H9 (cell line): ENCODE measurements around the gene INAFM1. TPM values are rescaled to one million over a fixed set of nuclear protein-coding genes. Genes with fewer than 3 reads are reported as not detected.

Source experiments
- DNase-seq: peaks from one replicate; pipeline ENCODE4 v3.0.0-alpha.2; 2017
- H2AFZ ChIP-seq: one replicate; pipeline ENCODE4 v1.6.1; 2013; ENCODE audit warnings: mild to moderate bottlenecking, low read length, control low read depth, moderate library complexity
- H2AK5ac ChIP-seq: 2 replicates; pipeline ENCODE4 v1.6.1; 2013; ENCODE audit warnings: low read length, control low read depth, mixed read lengths; ENCODE audit not compliant: insufficient read length
- H2BK120ac ChIP-seq: one replicate; pipeline ENCODE4 v1.6.1; 2013; ENCODE audit warnings: low read depth, mild to moderate bottlenecking, low read length, control low read depth, inconsistent platforms; ENCODE audit not compliant: poor library complexity, severe bottlenecking
- H2BK12ac ChIP-seq: 2 replicates; pipeline ENCODE4 v1.6.1; 2013; ENCODE audit warnings: low read length, control low read depth, mixed read lengths, low read depth; ENCODE audit not compliant: insufficient read length
- H2BK15ac ChIP-seq: 2 replicates; pipeline ENCODE4 v1.6.1; 2013; ENCODE audit warnings: low read depth, low read length, control low read depth
- H2BK20ac ChIP-seq: one replicate; pipeline ENCODE4 v1.6.1; 2013; ENCODE audit warnings: low read depth, mild to moderate bottlenecking, low read length, control low read depth, inconsistent platforms; ENCODE audit not compliant: poor library complexity, severe bottlenecking
- H2BK5ac ChIP-seq: 2 replicates; pipeline ENCODE4 v1.6.1; 2013; ENCODE audit warnings: low read length, control low read depth, mixed read lengths; ENCODE audit not compliant: insufficient read length
- H3K14ac ChIP-seq: 2 replicates; pipeline ENCODE4 v1.6.1; 2013; ENCODE audit warnings: low read length, control low read depth; ENCODE audit not compliant: insufficient read depth
- H3K18ac ChIP-seq: 2 replicates; pipeline ENCODE4 v1.6.1; 2013; ENCODE audit warnings: low read depth, mild to moderate bottlenecking, mixed read lengths, low read length, control low read depth; ENCODE audit not compliant: insufficient read length
- H3K23ac ChIP-seq: 2 replicates; pipeline ENCODE4 v1.6.1; 2013; ENCODE audit warnings: low read length, control low read depth, mixed read lengths, low read depth; ENCODE audit not compliant: insufficient read length
- H3K23me2 ChIP-seq: 2 replicates; pipeline ENCODE4 v1.6.1; 2013; ENCODE audit warnings: low read depth, mild to moderate bottlenecking, mixed read lengths, low read length, control low read depth; ENCODE audit not compliant: insufficient read length, poor library complexity, severe bottlenecking
- H3K27ac ChIP-seq: 2 replicates; pipeline ENCODE4 v1.5.1; 2013; ENCODE audit warnings: low read length, control low read depth, mixed read lengths, low read depth; ENCODE audit not compliant: insufficient read length
- H3K27me3 ChIP-seq: 2 replicates; pipeline ENCODE4 v1.6.1; 2013; ENCODE audit warnings: low read length, control low read depth, inconsistent platforms; ENCODE audit not compliant: insufficient read depth
- H3K4ac ChIP-seq: 2 replicates; pipeline ENCODE4 v1.6.1; 2013; ENCODE audit warnings: low read depth, mild to moderate bottlenecking, control low read depth, inconsistent platforms, low read length, moderate library complexity
- H3K4me1 ChIP-seq: 2 replicates; pipeline ENCODE4 v1.6.1; 2013; ENCODE audit warnings: low read length, control low read depth, inconsistent platforms; ENCODE audit not compliant: insufficient read depth
- H3K4me2 ChIP-seq: 2 replicates; pipeline ENCODE4 v1.6.1; 2013; ENCODE audit warnings: low read length, control low read depth, mixed read lengths; ENCODE audit not compliant: insufficient read length, insufficient read depth
- H3K56ac ChIP-seq: 2 replicates; pipeline ENCODE4 v1.6.1; 2013; ENCODE audit warnings: low read depth, mild to moderate bottlenecking, mixed read lengths, low read length, control low read depth; ENCODE audit not compliant: insufficient read length
- H3K79me1 ChIP-seq: 2 replicates; pipeline ENCODE4 v1.6.1; 2013; ENCODE audit warnings: low read depth, mild to moderate bottlenecking, moderate library complexity, low read length, control low read depth, inconsistent platforms; ENCODE audit not compliant: insufficient read depth, poor library complexity, severe bottlenecking
- H3K79me2 ChIP-seq: 2 replicates; pipeline ENCODE4 v1.6.1; 2013; ENCODE audit warnings: low read length, control low read depth, inconsistent platforms; ENCODE audit not compliant: insufficient read depth
- H3K9ac ChIP-seq: 2 replicates; pipeline ENCODE4 v1.6.1; 2013; ENCODE audit warnings: low read length, control low read depth, mixed read lengths; ENCODE audit not compliant: insufficient read length; ENCODE audit errors: extremely low read depth
- H3K9me3 ChIP-seq: one replicate; pipeline ENCODE4 v1.6.1; 2013; ENCODE audit warnings: low read depth, low read length, inconsistent platforms; ENCODE audit not compliant: control insufficient read depth
- H3T11ph ChIP-seq: one replicate; pipeline ENCODE4 v1.6.1; 2013; ENCODE audit warnings: mild to moderate bottlenecking, low read length, control low read depth, inconsistent platforms
- H4K20me1 ChIP-seq: one replicate; pipeline ENCODE4 v1.6.1; 2013; ENCODE audit not compliant: control insufficient read depth, insufficient read length, insufficient read depth
- H4K5ac ChIP-seq: 2 replicates; pipeline ENCODE4 v1.6.1; 2013; ENCODE audit warnings: low read depth, mild to moderate bottlenecking, mixed read lengths, low read length, control low read depth; ENCODE audit not compliant: insufficient read length
- H4K8ac ChIP-seq: replicated peaks from 2 replicates; pipeline ENCODE4 v1.6.1; 2013; ENCODE audit warnings: low read length, control low read depth, mixed read lengths, low read depth; ENCODE audit not compliant: insufficient read length
- H4K91ac ChIP-seq: 2 replicates; pipeline ENCODE4 v1.6.1; 2013; ENCODE audit warnings: low read depth, mild to moderate bottlenecking, moderate library complexity, mixed read lengths, low read length, control low read depth; ENCODE audit not compliant: insufficient read length
- H3K27ac Mint-ChIP-seq, 3 experiments: 2 replicates in 2 of 3; 3 replicates in 1 of 3; pipeline ENCODE4 v1.8.0; 2020 to 2021; ENCODE audit warnings: mixed read lengths in 3 of 3, mild to moderate bottlenecking in 1 of 3, moderate library complexity in 1 of 3
- H3K27me3 Mint-ChIP-seq: 2 replicates; pipeline ENCODE4 v1.8.0; 2021; ENCODE audit warnings: low read depth, mild to moderate bottlenecking, moderate library complexity, mixed read lengths
- H3K36me3 Mint-ChIP-seq, 3 experiments: 2 replicates in 2 of 3; 3 replicates in 1 of 3; pipeline ENCODE4 v1.8.0; 2020 to 2021; ENCODE audit warnings: low read depth in 3 of 3, mixed read lengths in 3 of 3; ENCODE audit not compliant: insufficient read depth in 1 of 3
- H3K4me1 Mint-ChIP-seq, 2 experiments: 2 replicates each; pipeline ENCODE4 v1.8.0; 2020; ENCODE audit warnings: mixed read lengths in 2 of 2
- H3K4me3 Mint-ChIP-seq, 2 experiments: 2 replicates in 1 of 2; 3 replicates in 1 of 2; pipeline ENCODE4 v1.8.0; 2020 to 2021; ENCODE audit warnings: mild to moderate bottlenecking in 2 of 2, mixed read lengths in 2 of 2, moderate library complexity in 1 of 2
- H3K9me3 Mint-ChIP-seq, 2 experiments: 2 replicates in 1 of 2; 3 replicates in 1 of 2; pipeline ENCODE4 v1.8.0; 2020; ENCODE audit warnings: mild to moderate bottlenecking in 2 of 2, mixed read lengths in 2 of 2, moderate library complexity in 1 of 2
- WGBS: extraction: QIAGEN DNeasy Blood & Tissue Kit; methylation state at CpG from one replicate; pipeline ENCODE4 v1.1.7; 2013; ENCODE audit warnings: missing lambda C conversion rate, low lambda C conversion rate, mixed read lengths; ENCODE audit not compliant: insufficient read length; ENCODE audit errors: extremely low coverage; 5-methylcytosine and 5-hydroxymethylcytosine counted together
- total RNA-seq: library from RNA; stranded (reverse); gene quantifications from 2 replicates; pipeline ENCODE4 v1.2.1, GENCODE V29; 2021
- TF ChIP-seq, protein P1 (sequence below): fragments of 200-600 bp; sonication (generic); conservative IDR thresholded peaks from 3 replicates; pipeline ENCODE4 v1.8.0; 2021; ENCODE audit warnings: antibody characterized with exemption, mild to moderate bottlenecking

INAFM1 gene
- total RNA-seq, 1 experiment from 2014 or later: 8.5 TPM

DNA sequence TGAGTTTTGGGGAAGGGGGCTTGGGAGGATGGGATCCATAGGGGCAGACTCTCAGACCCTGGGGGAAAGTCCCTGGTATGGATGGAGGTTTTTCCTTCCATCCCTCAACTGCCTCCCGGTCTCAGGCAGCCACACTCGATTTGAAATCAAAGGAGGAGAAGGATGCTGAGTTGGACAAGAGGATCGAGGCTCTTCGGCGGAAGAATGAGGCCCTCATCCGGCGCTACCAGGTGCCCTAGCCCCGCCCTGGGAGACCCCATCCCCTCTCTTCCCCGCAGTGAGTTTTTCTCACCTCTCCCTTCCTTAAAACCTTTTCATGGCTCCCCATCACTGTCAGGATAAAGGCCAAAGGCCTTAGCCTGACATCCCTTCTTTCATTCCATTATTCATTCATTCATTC lies 16.3 kb upstream of the INAFM1 start:
- Histone ChIP-seq H3K79me1 (no peaks in the 10 kb centered on the region), H4K91ac (no peak overlapping the region), H3K4ac (no peak overlapping the region), H3K27me3 (no peaks in the 10 kb centered on the region), H2BK20ac (no peak overlapping the region), H3T11ph (no peak overlapping the region), H4K5ac (no peak overlapping the region), H2BK5ac (no peak overlapping the region), H4K20me1 (no peaks in the 10 kb centered on the region), H3K9me3 (no peaks in the 10 kb centered on the region), H3K9ac (no peak overlapping the region), H2AK5ac (no peak overlapping the region), H2BK12ac (no peak overlapping the region), H4K8ac (no peak overlapping the region), H3K23ac (no peak overlapping the region), H3K4me1 (no peaks in the 10 kb centered on the region), H2AFZ (no peak overlapping the region), H3K27ac (no peak overlapping the region), H3K56ac (no peak overlapping the region), H2BK15ac (no peak overlapping the region), H3K23me2 (peaks cover 12% of the 10 kb centered on the region), H3K4me2 (no peak overlapping the region), H3K14ac (no peak overlapping the region), H3K79me2 (no peaks in the 10 kb centered on the region), H3K18ac (no peak overlapping the region), H2BK120ac (no peak overlapping the region)
- no CpG with 5 or more reads among the region's 9 CpGs for whole genome bisulfite sequencing
- DNase-seq: no peak
- TF ChIP-seq, protein P1, sequence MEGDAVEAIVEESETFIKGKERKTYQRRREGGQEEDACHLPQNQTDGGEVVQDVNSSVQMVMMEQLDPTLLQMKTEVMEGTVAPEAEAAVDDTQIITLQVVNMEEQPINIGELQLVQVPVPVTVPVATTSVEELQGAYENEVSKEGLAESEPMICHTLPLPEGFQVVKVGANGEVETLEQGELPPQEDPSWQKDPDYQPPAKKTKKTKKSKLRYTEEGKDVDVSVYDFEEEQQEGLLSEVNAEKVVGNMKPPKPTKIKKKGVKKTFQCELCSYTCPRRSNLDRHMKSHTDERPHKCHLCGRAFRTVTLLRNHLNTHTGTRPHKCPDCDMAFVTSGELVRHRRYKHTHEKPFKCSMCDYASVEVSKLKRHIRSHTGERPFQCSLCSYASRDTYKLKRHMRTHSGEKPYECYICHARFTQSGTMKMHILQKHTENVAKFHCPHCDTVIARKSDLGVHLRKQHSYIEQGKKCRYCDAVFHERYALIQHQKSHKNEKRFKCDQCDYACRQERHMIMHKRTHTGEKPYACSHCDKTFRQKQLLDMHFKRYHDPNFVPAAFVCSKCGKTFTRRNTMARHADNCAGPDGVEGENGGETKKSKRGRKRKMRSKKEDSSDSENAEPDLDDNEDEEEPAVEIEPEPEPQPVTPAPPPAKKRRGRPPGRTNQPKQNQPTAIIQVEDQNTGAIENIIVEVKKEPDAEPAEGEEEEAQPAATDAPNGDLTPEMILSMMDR: no peak
- peaks cover 12 to 23% of the 10 kb centered on the region in 2 experiments for H3K4me1 Mint-ChIP-seq
- H3K36me3 Mint-ChIP-seq: peaks cover 35 to 54% (median 47%) of the 10 kb centered on the region in 3 experiments; a peak in 6 of 7 replicates
- no peaks in the 10 kb centered on the region for H3K27me3 Mint-ChIP-seq
- H3K27ac Mint-ChIP-seq: peak overlapping the region in 2 of 3 experiments; percentile 5 to 99; a peak in 1 of 7 replicates
- no peaks in the 10 kb centered on the region for H3K9me3 Mint-ChIP-seq
- peak overlapping the region; percentile 86 to 89 for H3K4me3 Mint-ChIP-seq
